Large intestine (tissue), 3 donors: Measurements from ENCODE around the gene TPCN2. TPM values are rescaled to one million over a fixed set of nuclear protein-coding genes. Genes with fewer than 3 reads are reported as not detected.
"Not testable (repeated sequence)": the region's sequence is repeated elsewhere in the genome, so short reads cannot be mapped to it uniquely, and the experiment has no call there.

Experiments used
- DNase-seq, 2 donors: peaks; one replicate each; pipeline versions ENCODE4 v3.0.0 to v3.0.0-alpha.2; 2013
- H3K27ac ChIP-seq: one replicate; pipeline ENCODE4 v1.5.1; 2013; ENCODE audit warnings: low read length
- H3K27me3 ChIP-seq: 2 replicates; pipeline ENCODE4 v1.6.1; 2013; ENCODE audit warnings: low read length; ENCODE audit not compliant: control insufficient read depth, insufficient read depth
- H3K36me3 ChIP-seq: 2 replicates; pipeline ENCODE4 v1.6.1; 2013; ENCODE audit warnings: low read length; ENCODE audit not compliant: control insufficient read depth, insufficient read depth
- H3K4me1 ChIP-seq: one replicate; pipeline ENCODE4 v1.6.1; 2013; ENCODE audit warnings: low read length; ENCODE audit not compliant: control insufficient read depth, insufficient read depth
- H3K4me3 ChIP-seq: one replicate; pipeline ENCODE4 v1.5.1; 2013; ENCODE audit warnings: low read length
- H3K9me3 ChIP-seq: one replicate; pipeline ENCODE4 v1.6.1; 2013; ENCODE audit warnings: mild to moderate bottlenecking, low read depth, low read length, moderate library complexity; ENCODE audit not compliant: control insufficient read depth
- WGBS: methylation state at CpG from one replicate; pipeline ENCODE4 v1.1.5; 2013; ENCODE audit warnings: low lambda C conversion rate; ENCODE audit not compliant: insufficient coverage; 5-methylcytosine and 5-hydroxymethylcytosine counted together
- polyA plus RNA-seq: library from polyadenylated mRNA; unstranded; fragments of 120-200 nt; gene quantifications from one replicate; pipeline ENCODE4 v1.2.1, GENCODE V29; 2013

The TPCN2 gene
- polyA plus RNA-seq, 1 donor = 31.0 TPM

DNA sequence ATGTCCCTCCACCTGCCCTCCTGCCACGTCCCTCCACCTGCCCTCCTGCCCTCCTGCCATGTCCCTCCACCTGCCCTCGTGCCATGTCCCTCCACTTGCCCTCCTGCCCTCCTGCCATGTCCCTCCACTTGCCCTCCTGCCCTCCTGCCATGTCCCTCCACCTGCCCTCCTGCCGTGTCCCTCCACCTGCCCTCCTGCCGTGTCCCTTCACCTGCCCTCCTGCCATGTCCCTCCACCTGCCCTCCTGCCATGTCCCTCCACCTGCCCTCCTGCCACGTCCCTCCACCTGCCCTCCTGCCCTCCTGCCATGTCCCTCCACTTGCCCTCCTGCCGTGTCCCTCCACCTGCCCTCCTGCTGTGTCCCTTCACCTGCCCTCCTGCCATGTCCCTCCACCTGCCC is 28.2 kb downstream of the TPCN2 start:
- H3K27ac ChIP-seq, DNase-seq, H3K27me3 ChIP-seq, H3K4me3 ChIP-seq, H3K9me3 ChIP-seq: not testable (repeated sequence)
- Histone ChIP-seq H3K36me3 (peaks cover 62% of the 10 kb centered on the region), H3K4me1 (peaks cover 11% of the 10 kb centered on the region)
- no CpG with 5 or more reads among the region's 6 CpGs for WGBS

DNA sequence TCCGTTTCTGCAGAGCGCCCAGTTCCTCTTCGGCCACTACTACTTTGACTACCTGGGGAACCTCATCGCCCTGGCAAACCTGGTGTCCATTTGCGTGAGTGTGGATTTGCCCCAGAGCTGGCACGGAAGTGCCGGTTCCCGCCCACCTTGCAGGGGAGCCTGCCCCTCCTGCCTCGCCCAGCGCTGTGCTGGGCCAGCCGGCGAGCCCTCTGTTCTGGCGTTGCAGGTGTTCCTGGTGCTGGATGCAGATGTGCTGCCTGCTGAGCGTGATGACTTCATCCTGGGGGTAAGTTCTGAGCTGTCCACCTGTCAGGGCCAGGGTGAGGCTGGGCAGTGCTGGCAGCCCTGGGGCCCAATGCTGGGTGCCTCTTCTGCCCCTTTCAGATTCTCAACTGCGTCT is 29.8 kb downstream of the TPCN2 start:
- Histone ChIP-seq H3K9me3 (no peaks in the 10 kb centered on the region), H3K27me3 (no peaks in the 10 kb centered on the region), H3K4me3 (no peak overlapping the region), H3K27ac (no peak overlapping the region), H3K4me1 (peaks cover 6% of the 10 kb centered on the region), H3K36me3 (peaks cover 63% of the 10 kb centered on the region)
- no peak for DNase-seq
- no CpG with 5 or more reads among the region's 15 CpGs for WGBS

- no peak for DNase-seq
- WGBS = no CpG with 5 or more reads among the region's 20 CpGs
- H3K27ac ChIP-seq = no peak overlapping the region
- no peak overlapping the region for H3K4me3 ChIP-seq
- peaks cover 66% of the 10 kb centered on the region for H3K36me3 ChIP-seq
- peaks cover 2% of the 10 kb centered on the region for H3K4me1 ChIP-seq
- H3K9me3 ChIP-seq = no peaks in the 10 kb centered on the region
- H3K27me3 ChIP-seq = no peaks in the 10 kb centered on the region
Observed at GRCh38 chr11:69078930-69079605, 30.3 kb downstream of the TPCN2 start.

DNA sequence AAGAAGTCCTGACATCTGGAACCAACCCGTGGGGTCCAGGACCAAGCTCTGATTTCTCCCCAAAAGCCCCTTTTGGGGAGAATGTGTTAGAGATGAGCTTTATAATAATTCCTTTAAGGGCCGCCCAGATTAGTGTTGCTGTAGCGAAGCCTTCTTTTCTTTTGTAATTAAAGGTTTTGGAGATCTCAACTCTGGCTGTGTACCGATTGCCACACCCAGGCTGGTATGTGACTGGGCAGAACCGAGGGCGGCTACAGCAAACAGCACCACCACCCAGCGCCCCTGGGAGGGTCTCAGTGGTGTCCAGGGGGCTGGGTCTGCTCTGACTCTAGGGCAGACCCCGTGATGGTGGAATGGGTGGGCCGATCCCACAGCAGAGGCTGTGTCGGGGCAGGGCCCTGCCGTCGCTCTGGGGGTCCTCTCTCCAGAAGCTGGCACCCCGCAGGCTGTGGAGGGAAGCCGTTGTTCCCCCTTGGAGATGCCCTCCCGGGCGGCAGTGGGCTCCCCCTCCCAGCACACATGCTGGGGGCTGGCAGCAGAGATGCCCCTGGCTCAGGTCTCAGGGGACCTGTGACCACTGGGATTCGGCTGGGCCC is 31.0 kb downstream of the TPCN2 start:
- Histone ChIP-seq H3K27ac (no peak overlapping the region), H3K4me1 (no peaks in the 10 kb centered on the region), H3K9me3 (no peaks in the 10 kb centered on the region), H3K27me3 (no peaks in the 10 kb centered on the region), H3K36me3 (peaks cover 70% of the 10 kb centered on the region), H3K4me3 (no peak overlapping the region)
- no peak for DNase-seq
- no CpG with 5 or more reads among the region's 17 CpGs for WGBS

DNA sequence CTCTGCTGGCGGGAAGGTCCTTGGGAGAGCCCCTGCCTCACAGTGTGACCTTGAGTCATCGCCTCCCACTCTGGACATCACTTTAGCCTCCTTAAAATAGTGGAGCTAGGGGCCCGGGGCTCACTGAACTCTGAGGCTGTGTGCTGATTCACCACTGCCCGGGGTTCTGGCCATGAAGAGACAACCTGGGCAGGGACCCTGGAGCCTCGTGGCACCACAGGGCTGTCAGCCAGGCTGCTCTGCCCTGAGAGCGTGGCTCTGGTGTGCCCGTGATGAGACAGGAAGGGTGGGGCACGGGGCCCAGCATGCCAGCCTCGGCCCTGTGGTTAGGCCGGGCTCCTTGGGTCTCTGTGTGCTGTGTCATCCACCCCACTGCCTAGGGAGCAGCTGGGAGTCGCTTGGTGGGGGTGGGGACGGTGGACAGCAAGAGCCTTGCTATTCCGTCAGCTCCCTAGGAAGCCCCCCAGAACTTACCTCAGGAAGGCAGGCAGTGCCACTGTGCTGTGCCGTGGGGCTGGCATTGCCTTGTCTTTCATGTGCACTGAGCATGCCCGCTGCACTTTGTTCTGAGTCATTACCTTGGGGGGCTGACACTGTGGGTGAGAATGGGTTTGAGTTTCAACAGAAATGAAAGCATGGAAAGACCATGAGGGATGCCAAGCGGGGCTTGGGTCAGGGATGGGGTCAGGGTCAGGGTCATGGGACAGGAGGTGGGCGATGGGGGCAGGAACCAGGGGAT is 31.7 kb downstream of the TPCN2 start:
- Histone ChIP-seq H3K27me3 (no peaks in the 10 kb centered on the region), H3K27ac (no peak overlapping the region), H3K4me3 (no peak overlapping the region), H3K36me3 (peaks cover 70% of the 10 kb centered on the region), H3K9me3 (no peaks in the 10 kb centered on the region), H3K4me1 (no peaks in the 10 kb centered on the region)
- DNase-seq = no peak
- 100% methylated on average over 1 of the region's 17 CpGs for WGBS

- H3K9me3 ChIP-seq = no peaks in the 10 kb centered on the region
- no peak overlapping the region for H3K4me3 ChIP-seq
- no peak overlapping the region for H3K27ac ChIP-seq
- DNase-seq = no peak
- no peaks in the 10 kb centered on the region for H3K27me3 ChIP-seq
- no peaks in the 10 kb centered on the region for H3K4me1 ChIP-seq
- WGBS = 93% methylated on average over 6 of the region's 23 CpGs
- H3K36me3 ChIP-seq = peaks cover 70% of the 10 kb centered on the region
Observed at GRCh38 chr11:69081180-69081579, 32.4 kb downstream of the TPCN2 start.

- H3K27me3 ChIP-seq = no peaks in the 10 kb centered on the region
- DNase-seq = no peak
- H3K4me1 ChIP-seq = no peaks in the 10 kb centered on the region
- WGBS = no CpG with 5 or more reads among the region's 28 CpGs
- H3K36me3 ChIP-seq = peaks cover 80% of the 10 kb centered on the region
- no peak overlapping the region for H3K4me3 ChIP-seq
- no peak overlapping the region for H3K27ac ChIP-seq
- no peaks in the 10 kb centered on the region for H3K9me3 ChIP-seq
Observed at GRCh38 chr11:69083531-69084247, 35.0 kb downstream of the TPCN2 start.

- no peak overlapping the region for H3K27ac ChIP-seq
- no peak for DNase-seq
- no peaks in the 10 kb centered on the region for H3K4me1 ChIP-seq
- no peak overlapping the region for H3K4me3 ChIP-seq
- no peaks in the 10 kb centered on the region for H3K27me3 ChIP-seq
- H3K9me3 ChIP-seq = no peaks in the 10 kb centered on the region
- peaks cover 77% of the 10 kb centered on the region for H3K36me3 ChIP-seq
- no CpG with 5 or more reads among the region's 15 CpGs for WGBS
Observed at GRCh38 chr11:69084371-69084770, 35.6 kb downstream of the TPCN2 start.

GRCh38 chr11:69085490-69086095 is 36.9 kb downstream of the TPCN2 start:
- no CpG with 5 or more reads among the region's 27 CpGs for WGBS
- Histone ChIP-seq H3K27me3 (no peaks in the 10 kb centered on the region), H3K27ac (no peak overlapping the region), H3K4me1 (no peaks in the 10 kb centered on the region), H3K4me3 (no peak overlapping the region), H3K9me3 (no peaks in the 10 kb centered on the region), H3K36me3 (peaks cover 74% of the 10 kb centered on the region)
- no peak for DNase-seq
